ENCODE measurements around the gene MAP9. TPM values are rescaled to one million over a fixed set of nuclear protein-coding genes. Genes with fewer than 3 reads are reported as not detected.
A peak's percentile ranks its signal among the peaks of the same experiment; 100 is the strongest.
"Not testable (repeated sequence)": the region's sequence is repeated elsewhere in the genome, so short reads cannot be mapped to it uniquely, and the experiment has no call there.

The MAP9 gene
- 33.2 and 34.2 TPM in 2 replicates for total RNA-seq
- long read RNA-seq, partial matches to known transcripts = 43 of 71 reads
- long read RNA-seq, other reads (novel, unspliced or antisense) = 23 of 71 reads

- no peaks in the 10 kb centered on the region for H3K36me3 Mint-ChIP-seq (ENCODE audit: insufficient read depth)
- H3K4me3 Mint-ChIP-seq (ENCODE audit: low read depth) = peak within 1 kb of the TSS; percentile 89
- peak; percentile 82 for DNase-seq (ENCODE audit: low spot score, unreplicated experiment)
- H3K27me3 Mint-ChIP-seq = no peaks in the 10 kb centered on the region
- peaks cover 14% of the 10 kb centered on the region for H3K4me1 Mint-ChIP-seq (ENCODE audit: low read depth)
- no peak for TF ChIP-seq CTCF (IDR thresholded peaks at IDR 0.05; ENCODE audit: unreplicated experiment)
- peaks cover 10% of the 10 kb centered on the region for H3K9me3 Mint-ChIP-seq (ENCODE audit: low read depth)
- H3K27ac Mint-ChIP-seq = peak within 1 kb of the TSS; percentile 92
These were observed at the start of gene MAP9 for GRCh38 chr4:155376387-155377268. TSS of gene MAP9 (minus strand) at chr4:155376965. CDS start at chr4:155375850, 1,115 bp downstream.

- DNase-seq (ENCODE audit: low spot score, unreplicated experiment); H3K4me1 Mint-ChIP-seq (ENCODE audit: low read depth); H3K4me3 Mint-ChIP-seq (ENCODE audit: low read depth); H3K27ac Mint-ChIP-seq; H3K27me3 Mint-ChIP-seq; H3K36me3 Mint-ChIP-seq (ENCODE audit: insufficient read depth): not testable (repeated sequence)
- peaks cover 34% of the 10 kb centered on the region for H3K9me3 Mint-ChIP-seq (ENCODE audit: low read depth)
These were observed 48.0 kb upstream of the MAP9 start for GRCh38 chr4:155424778-155425177.

- H3K36me3 Mint-ChIP-seq (ENCODE audit: insufficient read depth) = peaks cover 1% of the 10 kb centered on the region
- H3K4me3 Mint-ChIP-seq (ENCODE audit: low read depth) = no peak overlapping the region
- DNase-seq (ENCODE audit: low spot score, unreplicated experiment) = no peak
- no peak overlapping the region for H3K27ac Mint-ChIP-seq
- no peaks in the 10 kb centered on the region for H3K4me1 Mint-ChIP-seq (ENCODE audit: low read depth)
- no peaks in the 10 kb centered on the region for H3K27me3 Mint-ChIP-seq
- no peak for TF ChIP-seq CTCF (IDR thresholded peaks at IDR 0.05; ENCODE audit: unreplicated experiment)
- H3K9me3 Mint-ChIP-seq (ENCODE audit: low read depth) = peaks cover 30% of the 10 kb centered on the region
These were observed 46.9 kb upstream of the MAP9 start for GRCh38 chr4:155423671-155424070.

GRCh38 chr4:155419266-155419665 is 42.5 kb upstream of the MAP9 start:
- Mint-ChIP-seq H3K27me3 (no peaks in the 10 kb centered on the region), H3K4me1 (ENCODE audit: low read depth) (peaks cover 22% of the 10 kb centered on the region), H3K4me3 (ENCODE audit: low read depth) (no peak overlapping the region), H3K9me3 (ENCODE audit: low read depth) (peaks cover 30% of the 10 kb centered on the region), H3K36me3 (ENCODE audit: insufficient read depth) (peaks cover 1% of the 10 kb centered on the region), H3K27ac (no peak overlapping the region)
- no peak for DNase-seq (ENCODE audit: low spot score, unreplicated experiment)
- no peak for TF ChIP-seq CTCF (IDR thresholded peaks at IDR 0.05; ENCODE audit: unreplicated experiment)

GRCh38 chr4:155415662-155416061 is 38.9 kb upstream of the MAP9 start:
- DNase-seq (ENCODE audit: low spot score, unreplicated experiment) = no peak
- Mint-ChIP-seq H3K27ac (peak overlapping the region; percentile 69), H3K4me3 (ENCODE audit: low read depth) (no peak overlapping the region), H3K36me3 (ENCODE audit: insufficient read depth) (peaks cover 1% of the 10 kb centered on the region), H3K4me1 (ENCODE audit: low read depth) (peaks cover 24% of the 10 kb centered on the region), H3K9me3 (ENCODE audit: low read depth) (peaks cover 13% of the 10 kb centered on the region), H3K27me3 (no peaks in the 10 kb centered on the region)
- no peak for TF ChIP-seq CTCF (IDR thresholded peaks at IDR 0.05; ENCODE audit: unreplicated experiment)

Measured in progenitor cell of endocrine pancreas (in vitro differentiated cells).